Bronchial epithelial cell (primary cell): Measurements from ENCODE around the gene CYP4F11. TPM values are rescaled to one million over a fixed set of nuclear protein-coding genes. Genes with fewer than 3 reads are reported as not detected.
A peak's percentile ranks its signal among the peaks of the same experiment; 100 is the strongest.
"Not testable (repeated sequence)": the region's sequence is repeated elsewhere in the genome, so short reads cannot be mapped to it uniquely, and the experiment has no call there.

Experiments used
- DNase-seq: peaks from one replicate; pipeline ENCODE4 v3.0.0-alpha.2; 2010; ENCODE audit warnings: low read depth
- FAIRE-seq: peaks from 2 replicates; lab custom pipeline; 2011; peaks lifted over from hg19 to GRCh38; lab: Jason Lieb, UNC
- H3K27me3 ChIP-seq: 2 replicates; pipeline ENCODE4 v1.5.1; 2011; ENCODE audit warnings: low read length; ENCODE audit not compliant: control insufficient read depth, insufficient read depth
- H3K36me3 ChIP-seq: 2 replicates; pipeline ENCODE4 v1.5.1; 2011; ENCODE audit warnings: low read length; ENCODE audit not compliant: control insufficient read depth, insufficient read depth
- H3K4me3 ChIP-seq: 2 replicates; pipeline ENCODE4 v1.5.1; 2011; ENCODE audit warnings: mild to moderate bottlenecking, low read depth, low read length, control low read depth
- total RNA-seq: library from RNA; depleted of rRNA; stranded (reverse); fragments of >200 nt; gene quantifications from 2 replicates; pipeline ENCODE4 v1.2.1, GENCODE V29; 2014
- TF ChIP-seq, protein P1 (sequence below): IDR thresholded peaks from 2 replicates; pipeline ENCODE4 v1.5.1; 2011; ENCODE audit warnings: mild to moderate bottlenecking, moderate library complexity, low read length, control low read depth, inconsistent platforms; ENCODE audit not compliant: insufficient read depth, severe bottlenecking

The CYP4F11 gene, protein sequence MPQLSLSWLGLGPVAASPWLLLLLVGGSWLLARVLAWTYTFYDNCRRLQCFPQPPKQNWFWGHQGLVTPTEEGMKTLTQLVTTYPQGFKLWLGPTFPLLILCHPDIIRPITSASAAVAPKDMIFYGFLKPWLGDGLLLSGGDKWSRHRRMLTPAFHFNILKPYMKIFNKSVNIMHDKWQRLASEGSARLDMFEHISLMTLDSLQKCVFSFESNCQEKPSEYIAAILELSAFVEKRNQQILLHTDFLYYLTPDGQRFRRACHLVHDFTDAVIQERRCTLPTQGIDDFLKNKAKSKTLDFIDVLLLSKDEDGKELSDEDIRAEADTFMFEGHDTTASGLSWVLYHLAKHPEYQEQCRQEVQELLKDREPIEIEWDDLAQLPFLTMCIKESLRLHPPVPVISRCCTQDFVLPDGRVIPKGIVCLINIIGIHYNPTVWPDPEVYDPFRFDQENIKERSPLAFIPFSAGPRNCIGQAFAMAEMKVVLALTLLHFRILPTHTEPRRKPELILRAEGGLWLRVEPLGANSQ
- total RNA-seq = 0.79 and 2.7 TPM in 2 replicates

DNA sequence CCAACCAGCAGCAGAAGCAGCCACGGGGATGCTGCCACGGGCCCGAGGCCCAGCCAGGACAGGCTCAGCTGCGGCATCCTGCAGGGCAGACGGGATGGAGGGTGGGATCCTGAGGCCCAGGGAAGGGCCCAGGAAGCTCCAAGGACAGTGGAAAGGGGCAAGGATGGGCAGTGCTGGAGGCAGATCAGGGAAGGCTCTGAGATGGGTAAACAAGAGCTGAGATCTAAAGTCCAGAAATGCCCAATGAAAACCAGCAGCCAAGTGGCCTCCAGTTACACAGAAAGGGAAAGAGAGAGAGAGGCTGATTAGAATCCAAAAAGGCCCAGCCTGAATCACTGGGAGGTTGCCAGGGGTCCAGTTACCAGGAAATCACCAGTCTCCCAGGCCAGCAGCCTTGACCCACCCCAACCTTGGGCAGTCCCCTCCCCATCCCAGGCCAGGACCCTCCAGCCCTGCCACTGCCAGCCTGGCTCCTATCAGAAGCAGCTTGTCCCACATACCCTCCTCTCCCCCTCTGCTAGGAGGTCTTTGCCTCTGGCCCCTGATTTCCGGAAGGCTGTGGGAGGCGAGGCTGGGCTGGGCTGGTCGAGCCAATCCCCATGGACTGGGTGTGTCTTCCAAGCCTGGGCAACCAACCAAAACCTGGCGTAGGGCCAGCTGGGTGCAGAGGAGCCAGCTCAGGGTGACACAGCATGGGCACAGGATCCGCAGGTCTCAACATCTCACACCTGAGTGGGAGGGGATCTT is at the start of gene CYP4F11:
TSS of gene CYP4F11 (minus strand) at position 198 of the 747 bp plus-strand sequence. CDS start at position 77, 121 bp downstream.
- FAIRE-seq (no peak), DNase-seq (peak; percentile 86)
- Histone ChIP-seq H3K27me3 (no peaks in the 10 kb centered on the region), H3K4me3 (peak within 1 kb of the TSS; percentile 17), H3K36me3 (peaks cover 1% of the 10 kb centered on the region)
- TF ChIP-seq, protein P1, sequence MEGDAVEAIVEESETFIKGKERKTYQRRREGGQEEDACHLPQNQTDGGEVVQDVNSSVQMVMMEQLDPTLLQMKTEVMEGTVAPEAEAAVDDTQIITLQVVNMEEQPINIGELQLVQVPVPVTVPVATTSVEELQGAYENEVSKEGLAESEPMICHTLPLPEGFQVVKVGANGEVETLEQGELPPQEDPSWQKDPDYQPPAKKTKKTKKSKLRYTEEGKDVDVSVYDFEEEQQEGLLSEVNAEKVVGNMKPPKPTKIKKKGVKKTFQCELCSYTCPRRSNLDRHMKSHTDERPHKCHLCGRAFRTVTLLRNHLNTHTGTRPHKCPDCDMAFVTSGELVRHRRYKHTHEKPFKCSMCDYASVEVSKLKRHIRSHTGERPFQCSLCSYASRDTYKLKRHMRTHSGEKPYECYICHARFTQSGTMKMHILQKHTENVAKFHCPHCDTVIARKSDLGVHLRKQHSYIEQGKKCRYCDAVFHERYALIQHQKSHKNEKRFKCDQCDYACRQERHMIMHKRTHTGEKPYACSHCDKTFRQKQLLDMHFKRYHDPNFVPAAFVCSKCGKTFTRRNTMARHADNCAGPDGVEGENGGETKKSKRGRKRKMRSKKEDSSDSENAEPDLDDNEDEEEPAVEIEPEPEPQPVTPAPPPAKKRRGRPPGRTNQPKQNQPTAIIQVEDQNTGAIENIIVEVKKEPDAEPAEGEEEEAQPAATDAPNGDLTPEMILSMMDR = no peak

DNA sequence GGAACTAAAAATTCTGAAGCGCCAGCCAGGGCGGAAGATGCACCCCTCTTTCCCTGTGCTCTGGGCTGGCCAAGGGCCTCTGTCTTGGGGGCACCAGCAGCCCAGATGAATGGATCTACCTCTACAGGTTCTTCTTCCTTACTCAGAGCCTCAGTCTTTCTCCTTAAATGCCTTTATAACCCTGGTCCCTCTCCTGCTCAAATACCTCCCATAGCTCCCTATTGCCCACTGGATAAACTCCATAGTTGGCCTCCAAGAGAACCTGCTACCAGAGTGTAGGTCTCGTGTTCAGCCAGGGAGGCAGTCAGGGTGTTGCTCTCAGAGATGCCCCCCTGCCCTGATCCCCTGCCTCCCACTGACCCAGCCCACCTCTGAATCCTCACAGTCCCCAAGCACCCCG is 45.0 kb upstream of the CYP4F11 start:
- Histone ChIP-seq H3K4me3 (no peak overlapping the region), H3K36me3 (no peaks in the 10 kb centered on the region), H3K27me3 (no peaks in the 10 kb centered on the region)
- TF ChIP-seq, protein P1 = no peak
- FAIRE-seq (no peak), DNase-seq (no peak)

DNA sequence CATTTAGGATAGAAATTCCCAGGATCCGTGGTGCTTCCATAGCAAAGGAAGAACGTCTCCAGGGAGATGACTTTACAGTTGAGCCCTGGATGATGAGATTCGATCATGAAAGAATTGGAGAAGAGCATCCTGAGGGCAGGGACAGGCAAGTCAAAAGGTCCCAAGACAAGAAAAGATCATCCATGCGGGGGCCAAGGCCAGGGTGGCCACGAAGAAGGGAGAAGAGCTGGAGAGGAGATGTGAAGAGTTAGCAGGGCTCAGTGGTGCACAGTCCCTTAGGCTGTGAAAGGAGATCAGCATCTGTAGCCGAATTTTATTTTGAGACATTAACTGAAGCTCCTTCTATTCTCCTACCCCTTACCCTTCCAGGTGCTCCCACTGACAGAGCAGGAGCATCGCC is 43.4 kb upstream of the CYP4F11 start:
- TF ChIP-seq, protein P1 = no peak
- no peak overlapping the region for H3K4me3 ChIP-seq
- DNase-seq = no peak
- no peaks in the 10 kb centered on the region for H3K36me3 ChIP-seq
- H3K27me3 ChIP-seq = no peaks in the 10 kb centered on the region
- FAIRE-seq = peak; percentile 92

DNA sequence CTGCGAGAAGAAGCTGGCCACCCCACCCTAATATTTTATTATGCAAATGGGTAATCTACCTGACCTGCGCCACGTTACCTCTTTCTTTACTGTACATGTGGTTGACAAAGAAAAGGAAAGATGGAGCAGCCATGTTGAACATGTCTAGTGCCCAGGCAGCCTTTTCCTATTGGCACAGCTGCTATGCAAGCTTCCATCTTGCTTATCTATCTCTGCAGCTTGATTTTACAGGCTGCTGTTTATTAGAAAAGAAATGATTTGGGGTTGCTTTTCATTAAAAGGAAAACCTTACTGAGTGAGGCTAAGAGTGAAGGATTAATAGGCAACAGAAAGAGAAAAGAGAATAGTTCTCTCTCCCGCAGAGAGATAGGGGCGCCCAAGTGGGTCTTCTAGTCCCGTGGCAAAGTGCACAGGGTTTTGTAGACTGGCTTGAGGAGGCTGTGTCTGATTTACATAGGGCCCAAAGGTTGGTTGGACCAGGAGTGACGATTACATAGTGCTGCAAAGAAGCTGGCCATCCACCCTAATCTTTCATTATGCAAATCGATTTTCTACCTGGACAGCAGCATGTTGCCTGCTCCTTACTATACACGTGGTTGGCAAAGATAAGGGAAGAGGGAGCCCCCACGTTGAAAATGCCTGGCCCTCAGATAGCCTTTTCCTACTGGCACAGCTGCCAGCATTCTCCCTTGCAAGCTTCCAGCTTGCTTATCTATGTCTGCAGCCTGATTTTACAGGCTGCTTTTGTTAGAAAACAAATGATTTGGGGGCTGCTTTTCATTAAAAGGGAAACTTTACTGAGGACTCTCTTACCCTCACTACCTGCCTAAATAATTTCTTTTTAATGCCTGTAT is 42.7 kb upstream of the CYP4F11 start:
- TF ChIP-seq, protein P1 = no peak
- H3K27me3 ChIP-seq = no peaks in the 10 kb centered on the region
- no peaks in the 10 kb centered on the region for H3K36me3 ChIP-seq
- FAIRE-seq (no peak), DNase-seq (no peak)
- H3K4me3 ChIP-seq = no peak overlapping the region

DNA sequence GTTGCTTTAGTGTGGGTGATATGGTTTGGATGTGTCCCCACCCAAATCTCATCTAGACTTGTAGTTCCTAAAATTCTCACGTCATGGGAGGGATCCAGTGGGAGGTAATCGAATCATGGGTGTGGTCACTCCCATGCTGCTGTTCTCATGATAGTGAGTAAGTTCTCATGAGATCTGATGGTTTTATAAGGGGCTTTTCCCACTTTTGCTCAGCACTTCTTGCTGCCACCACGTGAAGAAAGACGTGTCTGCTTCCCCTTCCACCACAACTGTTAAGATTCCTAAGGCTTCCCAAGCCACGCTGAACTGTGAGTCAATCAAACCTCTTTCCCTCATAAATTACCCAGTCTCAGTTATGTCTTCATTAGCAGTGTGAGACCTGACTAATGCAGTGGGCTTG is 40.5 kb upstream of the CYP4F11 start:
- FAIRE-seq = no peak
- no peak for DNase-seq
- Histone ChIP-seq H3K36me3 (no peaks in the 10 kb centered on the region), H3K4me3 (no peak overlapping the region), H3K27me3 (no peaks in the 10 kb centered on the region)
- TF ChIP-seq, protein P1 = no peak

DNA sequence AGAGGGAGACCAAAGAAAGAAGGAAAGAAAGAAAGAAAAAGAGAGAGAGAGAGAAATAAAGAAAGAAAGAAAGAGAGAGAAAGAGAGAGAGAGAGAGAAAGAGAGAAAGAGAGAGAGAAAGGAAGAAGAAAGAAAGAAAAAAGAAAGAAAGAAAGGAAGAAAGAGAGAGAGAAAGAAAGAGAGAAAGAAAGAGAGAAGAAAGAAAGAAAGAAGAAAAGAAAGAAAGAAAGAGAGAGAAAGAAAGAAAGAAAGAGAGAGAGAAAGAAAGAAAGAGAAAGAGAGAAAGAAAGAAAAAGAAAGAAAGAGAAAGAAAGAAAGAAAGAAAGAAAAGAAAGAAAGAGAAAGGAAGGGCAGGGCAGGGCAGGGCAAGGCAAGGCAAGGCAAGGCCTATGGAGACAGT is 37.7 kb upstream of the CYP4F11 start:
- not testable (repeated sequence) for DNase-seq, H3K36me3 ChIP-seq, H3K27me3 ChIP-seq, H3K4me3 ChIP-seq, FAIRE-seq
